Astrocyte (in vitro differentiated cells and primary cell): ENCODE results near the gene SUPT5H. TPM values are rescaled to one million over a fixed set of nuclear protein-coding genes. Genes with fewer than 3 reads are reported as not detected.
A peak's percentile ranks its signal among the peaks of the same experiment; 100 is the strongest.

Experiments
- DNase-seq: peaks from one replicate; pipeline ENCODE4 v3.0.0-alpha.2; 2010; ENCODE audit warnings: low read depth
- FAIRE-seq: peaks from 2 replicates; lab custom pipeline; 2011; peaks lifted over from hg19 to GRCh38; lab: Jason Lieb, UNC
- H2AFZ ChIP-seq: 2 replicates; pipeline ENCODE4 v1.6.0; 2012; ENCODE audit warnings: low read depth, low read length, inconsistent platforms
- H3K27ac ChIP-seq: 2 replicates; pipeline ENCODE4 v1.5.1; 2011; ENCODE audit warnings: low read depth, low read length, inconsistent platforms
- H3K27me3 ChIP-seq: 2 replicates; pipeline ENCODE4 v1.6.0; 2011; ENCODE audit warnings: low read length, inconsistent platforms; ENCODE audit not compliant: insufficient read depth
- H3K36me3 ChIP-seq: 2 replicates; pipeline ENCODE4 v1.5.1; 2011; ENCODE audit warnings: low read length, inconsistent platforms; ENCODE audit not compliant: insufficient read depth
- H3K4me1 ChIP-seq: 2 replicates; pipeline ENCODE4 v1.5.1; 2011; ENCODE audit warnings: low read length, inconsistent platforms; ENCODE audit not compliant: insufficient read depth
- H3K4me2 ChIP-seq: 2 replicates; pipeline ENCODE4 v1.6.0; 2012; ENCODE audit warnings: low read length, inconsistent platforms
- H3K4me3 ChIP-seq: 2 replicates; pipeline ENCODE4 v1.5.1; 2011; ENCODE audit warnings: low read depth, mild to moderate bottlenecking, low read length, inconsistent platforms; ENCODE audit not compliant: insufficient read depth
- H3K79me2 ChIP-seq: 2 replicates; pipeline ENCODE4 v1.6.0; 2012; ENCODE audit warnings: mild to moderate bottlenecking, low read length, inconsistent platforms; ENCODE audit not compliant: insufficient read depth
- H3K9ac ChIP-seq: 2 replicates; pipeline ENCODE4 v1.6.0; 2012; ENCODE audit warnings: mild to moderate bottlenecking, low read length, inconsistent platforms
- H3K9me3 ChIP-seq: 2 replicates; pipeline ENCODE4 v1.5.1; 2012; ENCODE audit warnings: low read depth, mild to moderate bottlenecking, low read length, inconsistent platforms; ENCODE audit not compliant: insufficient read depth
- H4K20me1 ChIP-seq: 2 replicates; pipeline ENCODE4 v1.6.0; 2012; ENCODE audit warnings: low read length, inconsistent platforms; ENCODE audit not compliant: insufficient read depth
- H3K27ac Mint-ChIP-seq: one replicate; pipeline ENCODE4 v1.8.0; 2021; ENCODE audit warnings: mild to moderate bottlenecking, mixed read lengths; ENCODE audit not compliant: unreplicated experiment
- H3K27me3 Mint-ChIP-seq: one replicate; pipeline ENCODE4 v1.8.0; 2021; ENCODE audit warnings: low read depth, mixed read lengths; ENCODE audit not compliant: unreplicated experiment
- H3K36me3 Mint-ChIP-seq: one replicate; pipeline ENCODE4 v1.8.0; 2021; ENCODE audit warnings: low read depth, mixed read lengths; ENCODE audit not compliant: unreplicated experiment
- H3K4me1 Mint-ChIP-seq: one replicate; pipeline ENCODE4 v1.8.0; 2021; ENCODE audit warnings: low read depth, mixed read lengths; ENCODE audit not compliant: unreplicated experiment
- H3K4me3 Mint-ChIP-seq: one replicate; pipeline ENCODE4 v1.8.0; 2021; ENCODE audit warnings: mild to moderate bottlenecking, moderate library complexity, mixed read lengths; ENCODE audit not compliant: unreplicated experiment
- H3K9me3 Mint-ChIP-seq: one replicate; pipeline ENCODE4 v1.8.0; 2021; ENCODE audit warnings: mild to moderate bottlenecking, mixed read lengths; ENCODE audit not compliant: unreplicated experiment
- EZH2 ChIP-seq: IDR thresholded peaks from 2 replicates; pipeline ENCODE4 v1.6.1; 2012; ENCODE audit warnings: mild to moderate bottlenecking, low read length, inconsistent platforms; ENCODE audit not compliant: insufficient read depth
- total RNA-seq: library from RNA; stranded (reverse); gene quantifications from 2 replicates; pipeline ENCODE4 v1.2.1, GENCODE V29; 2021
- TF ChIP-seq, protein P1 (sequence below): IDR thresholded peaks from 2 replicates; pipeline ENCODE4 v1.5.1; 2011; ENCODE audit warnings: low read depth, mild to moderate bottlenecking, inconsistent platforms, low read length, moderate library complexity; ENCODE audit not compliant: insufficient read depth

The SUPT5H gene
- total RNA-seq, 1 donor from 2014 or later, result 171 TPM

DNA sequence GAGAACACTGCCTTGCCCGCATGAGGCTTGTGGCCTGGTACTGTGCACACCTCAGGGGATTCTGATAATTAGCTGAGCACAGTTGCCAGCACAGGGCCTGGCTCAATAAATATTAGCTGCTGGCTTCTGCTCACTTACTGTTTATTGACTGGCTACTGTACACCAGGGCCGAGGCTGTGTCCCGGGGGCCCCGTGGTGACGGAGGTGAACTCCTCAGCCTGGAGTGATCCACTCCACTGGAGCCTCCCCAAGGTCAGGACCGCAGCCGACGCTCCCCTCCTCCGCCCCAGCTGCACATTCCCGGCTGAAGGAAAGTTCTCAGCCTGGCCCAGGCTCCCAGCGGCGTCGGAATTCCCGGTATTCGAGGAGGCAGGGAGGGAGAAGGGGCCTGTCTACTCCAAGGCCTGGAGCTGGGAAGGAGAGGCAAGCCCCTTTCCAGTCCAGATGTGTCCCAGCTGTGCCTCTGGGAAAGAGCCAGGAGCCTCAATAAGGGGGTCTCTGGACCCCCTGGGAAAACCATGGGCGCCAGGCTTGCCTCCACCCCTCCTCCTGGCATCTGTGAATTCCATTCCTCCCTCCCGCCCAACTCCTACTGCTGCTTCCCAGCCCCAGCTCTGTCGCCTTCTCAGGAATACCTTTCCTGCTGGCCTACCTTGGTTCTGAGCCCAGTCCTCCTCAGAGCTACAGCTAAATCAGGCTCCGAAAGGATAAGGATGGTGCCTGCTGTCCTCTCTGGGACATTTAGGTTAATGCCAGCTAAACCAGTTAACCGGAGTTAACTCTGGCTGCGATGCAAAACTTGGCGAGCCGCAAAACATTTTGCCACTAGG, 16.9 kb upstream of the SUPT5H start:
- Mint-ChIP-seq H3K4me3 (peak overlapping the region; percentile 66), H3K9me3 (no peaks in the 10 kb centered on the region), H3K27ac (peak overlapping the region; percentile 97), H3K4me1 (peaks cover 27% of the 10 kb centered on the region), H3K27me3 (no peaks in the 10 kb centered on the region), H3K36me3 (peaks cover 27% of the 10 kb centered on the region)
- H4K20me1 ChIP-seq, result peaks cover 36% of the 10 kb centered on the region
- H3K27ac ChIP-seq, result peak overlapping the region; percentile 99
- H3K4me1 ChIP-seq, result peaks cover 24% of the 10 kb centered on the region
- TF ChIP-seq EZH2, result no peak
- H3K27me3 ChIP-seq, result no peaks in the 10 kb centered on the region
- no peak overlapping the region for H3K4me3 ChIP-seq
- H3K36me3 ChIP-seq, result peaks cover 24% of the 10 kb centered on the region
- H2AFZ ChIP-seq, result no peak overlapping the region
- H3K4me2 ChIP-seq, result peak overlapping the region; percentile 68
- FAIRE-seq (no peak), DNase-seq (peak; percentile 91)
- H3K9me3 ChIP-seq, result no peaks in the 10 kb centered on the region
- H3K79me2 ChIP-seq, result peaks cover 17% of the 10 kb centered on the region
- H3K9ac ChIP-seq, result peak overlapping the region; percentile 84

DNA sequence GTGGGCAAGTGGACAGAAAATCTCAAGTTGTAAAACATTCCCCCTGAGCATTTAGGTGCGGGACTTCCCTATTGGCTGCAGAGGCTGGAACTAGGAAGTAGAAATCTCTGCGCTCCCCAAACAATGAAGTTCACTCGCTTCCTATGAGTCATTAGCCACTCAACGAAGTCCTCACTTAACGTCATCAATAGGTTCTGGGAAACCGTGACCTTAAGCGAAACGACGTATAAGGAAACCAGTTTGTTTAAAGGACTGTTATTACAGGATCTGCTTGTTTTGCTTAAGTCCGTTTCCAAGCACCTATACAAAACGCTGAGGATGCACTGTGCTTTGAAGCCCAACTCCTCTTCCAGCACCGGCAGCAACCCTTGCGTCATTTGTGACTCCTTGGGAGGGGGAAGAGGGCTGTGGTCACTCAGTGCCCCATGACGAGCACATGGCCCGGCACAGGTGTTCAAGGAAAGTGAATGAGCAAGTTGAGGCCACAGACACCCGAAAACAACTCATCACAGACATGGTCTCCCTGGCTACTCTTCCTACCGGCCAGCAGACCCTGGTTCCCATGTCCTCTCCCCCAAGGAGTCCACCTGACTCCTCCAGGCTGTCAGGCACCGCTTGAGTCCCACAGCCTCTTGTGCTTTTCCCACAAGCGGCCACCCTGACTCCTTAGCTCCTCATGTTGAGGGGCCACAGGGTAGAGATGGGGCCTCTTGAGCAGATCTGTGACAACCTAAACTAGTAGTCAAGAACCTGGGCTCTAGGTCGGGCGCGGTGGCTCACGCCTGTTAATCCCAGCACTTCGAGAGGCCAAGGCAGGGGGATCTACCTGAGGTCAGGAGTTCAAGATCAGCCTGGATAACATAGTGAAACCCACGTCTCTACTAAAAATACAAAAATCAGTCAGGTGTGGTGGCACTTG, 14.4 kb upstream of the SUPT5H start:
- peak overlapping the region; percentile 76 for H3K4me2 ChIP-seq
- peak overlapping the region; percentile 99 for H3K27ac ChIP-seq
- Mint-ChIP-seq H3K4me1 (peaks cover 34% of the 10 kb centered on the region), H3K27me3 (no peaks in the 10 kb centered on the region), H3K9me3 (no peaks in the 10 kb centered on the region), H3K4me3 (peak overlapping the region; percentile 20), H3K27ac (peak overlapping the region; percentile 89), H3K36me3 (peaks cover 14% of the 10 kb centered on the region)
- H3K36me3 ChIP-seq, result peaks cover 26% of the 10 kb centered on the region
- H3K4me3 ChIP-seq, result peak overlapping the region; percentile 7
- H2AFZ ChIP-seq, result no peak overlapping the region
- no peaks in the 10 kb centered on the region for H3K27me3 ChIP-seq
- H3K79me2 ChIP-seq, result peaks cover 37% of the 10 kb centered on the region
- peaks cover 36% of the 10 kb centered on the region for H3K4me1 ChIP-seq
- FAIRE-seq (no peak), DNase-seq (peak; percentile 100)
- no peaks in the 10 kb centered on the region for H3K9me3 ChIP-seq
- no peak for TF ChIP-seq EZH2
- TF ChIP-seq, protein P1, sequence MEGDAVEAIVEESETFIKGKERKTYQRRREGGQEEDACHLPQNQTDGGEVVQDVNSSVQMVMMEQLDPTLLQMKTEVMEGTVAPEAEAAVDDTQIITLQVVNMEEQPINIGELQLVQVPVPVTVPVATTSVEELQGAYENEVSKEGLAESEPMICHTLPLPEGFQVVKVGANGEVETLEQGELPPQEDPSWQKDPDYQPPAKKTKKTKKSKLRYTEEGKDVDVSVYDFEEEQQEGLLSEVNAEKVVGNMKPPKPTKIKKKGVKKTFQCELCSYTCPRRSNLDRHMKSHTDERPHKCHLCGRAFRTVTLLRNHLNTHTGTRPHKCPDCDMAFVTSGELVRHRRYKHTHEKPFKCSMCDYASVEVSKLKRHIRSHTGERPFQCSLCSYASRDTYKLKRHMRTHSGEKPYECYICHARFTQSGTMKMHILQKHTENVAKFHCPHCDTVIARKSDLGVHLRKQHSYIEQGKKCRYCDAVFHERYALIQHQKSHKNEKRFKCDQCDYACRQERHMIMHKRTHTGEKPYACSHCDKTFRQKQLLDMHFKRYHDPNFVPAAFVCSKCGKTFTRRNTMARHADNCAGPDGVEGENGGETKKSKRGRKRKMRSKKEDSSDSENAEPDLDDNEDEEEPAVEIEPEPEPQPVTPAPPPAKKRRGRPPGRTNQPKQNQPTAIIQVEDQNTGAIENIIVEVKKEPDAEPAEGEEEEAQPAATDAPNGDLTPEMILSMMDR, result no peak
- H3K9ac ChIP-seq, result peak overlapping the region; percentile 89
- H4K20me1 ChIP-seq, result peaks cover 34% of the 10 kb centered on the region

DNA sequence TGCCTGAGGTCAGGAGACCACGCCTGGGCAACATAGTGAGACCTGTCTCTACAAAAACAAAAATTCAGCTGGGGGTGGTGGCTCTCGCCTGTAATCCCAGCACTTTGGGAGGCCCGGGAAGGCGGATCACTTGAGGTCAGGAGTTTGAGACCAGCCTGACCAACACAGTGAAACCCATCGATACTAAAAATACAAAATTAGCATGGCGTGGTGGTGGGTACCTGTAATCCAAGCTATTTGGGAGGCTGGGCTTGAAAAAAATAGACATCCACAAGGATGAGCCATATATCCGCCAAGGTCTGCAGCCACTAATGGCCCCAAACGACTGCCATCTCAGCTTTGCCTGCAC, 12.7 kb upstream of the SUPT5H start:
- H4K20me1 ChIP-seq, result peaks cover 29% of the 10 kb centered on the region
- H3K27me3 ChIP-seq, result no peaks in the 10 kb centered on the region
- H3K27ac ChIP-seq, result peak overlapping the region; percentile 20
- no peak overlapping the region for H3K4me3 ChIP-seq
- H3K79me2 ChIP-seq, result peaks cover 39% of the 10 kb centered on the region
- H3K4me3 Mint-ChIP-seq, result peak overlapping the region; percentile 72
- peaks cover 33% of the 10 kb centered on the region for H3K4me1 Mint-ChIP-seq
- DNase-seq (no peak), FAIRE-seq (no peak)
- no peaks in the 10 kb centered on the region for H3K9me3 ChIP-seq
- H3K27ac Mint-ChIP-seq, result no peak overlapping the region
- no peaks in the 10 kb centered on the region for H3K9me3 Mint-ChIP-seq
- H3K9ac ChIP-seq, result peak overlapping the region; percentile 99
- peaks cover 14% of the 10 kb centered on the region for H3K36me3 Mint-ChIP-seq
- no peaks in the 10 kb centered on the region for H3K27me3 Mint-ChIP-seq
- H3K4me2 ChIP-seq, result no peak overlapping the region
- TF ChIP-seq, protein P1, result no peak
- TF ChIP-seq EZH2, result no peak
- no peak overlapping the region for H2AFZ ChIP-seq
- peaks cover 26% of the 10 kb centered on the region for H3K36me3 ChIP-seq
- peaks cover 40% of the 10 kb centered on the region for H3K4me1 ChIP-seq
